OCI-LY1 (cell line): ENCODE results near the gene CFAP65.

ENCODE experiments used
- CTCF ChIP-seq: fragments of 200-600 bp; sonication (generic), shearing (Covaris generic); IDR thresholded peaks from 2 replicates; pipeline ENCODE4 v1.5.1; 2017; ENCODE audit warnings: mild to moderate bottlenecking, antibody characterized with exemption, low read length, moderate library complexity, mixed read lengths
- EZH2 ChIP-seq: fragments of 200-600 bp; sonication (generic), shearing (Covaris generic); IDR thresholded peaks from 2 replicates; pipeline ENCODE4 v1.8.0; 2017; ENCODE audit warnings: borderline replicate concordance, mixed run types, mild to moderate bottlenecking, antibody characterized with exemption, low read length, moderate library complexity, mixed read lengths

GRCh38 chr2:219056896-219057708 lies 15.8 kb upstream of the CFAP65 start:
- TF ChIP-seq CTCF (no peak), EZH2 (no peak)
